Measurements from ENCODE around the gene ASTN2.

The ASTN2 gene

DNA sequence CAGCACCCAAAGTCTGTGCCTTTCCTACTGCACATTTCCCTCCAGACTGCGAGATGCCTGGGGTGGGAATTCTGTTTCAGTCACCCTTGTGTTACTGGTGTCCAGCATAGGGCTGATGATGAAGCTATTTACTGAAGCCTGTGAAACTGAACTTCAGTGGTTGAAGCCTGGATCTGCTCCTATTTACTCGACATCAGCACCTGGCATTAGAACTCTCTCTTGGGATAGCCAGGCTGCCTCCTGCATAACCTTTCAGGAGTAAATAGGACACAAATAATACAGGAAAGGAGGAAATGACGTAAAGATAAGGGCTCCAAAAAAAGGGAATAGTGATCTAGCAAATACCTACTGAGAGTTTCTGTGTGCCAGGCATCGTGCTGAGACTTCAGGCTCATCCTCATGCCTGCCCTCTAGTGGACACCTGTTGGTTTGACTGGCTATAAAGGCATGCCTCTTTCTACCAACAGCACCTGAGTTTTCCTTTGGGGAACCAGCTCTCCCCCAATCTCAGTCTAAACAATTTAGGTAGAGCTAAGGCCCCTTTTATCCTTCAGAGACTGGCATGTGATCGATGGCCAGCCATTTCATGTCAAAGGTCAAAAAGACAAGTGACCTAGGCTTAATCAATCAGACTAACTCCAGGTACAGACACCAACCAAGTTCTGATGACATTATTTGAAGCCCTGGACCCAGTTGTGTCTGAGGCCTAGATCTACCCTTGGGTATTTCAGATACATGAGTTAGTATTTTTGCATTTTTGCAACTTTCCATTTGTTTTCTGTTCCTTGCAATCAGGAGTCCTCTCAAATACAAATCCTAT, 919.8 kb downstream of the ASTN2 start:
- peak; percentile 2 to 40 for DNase-seq

DNA sequence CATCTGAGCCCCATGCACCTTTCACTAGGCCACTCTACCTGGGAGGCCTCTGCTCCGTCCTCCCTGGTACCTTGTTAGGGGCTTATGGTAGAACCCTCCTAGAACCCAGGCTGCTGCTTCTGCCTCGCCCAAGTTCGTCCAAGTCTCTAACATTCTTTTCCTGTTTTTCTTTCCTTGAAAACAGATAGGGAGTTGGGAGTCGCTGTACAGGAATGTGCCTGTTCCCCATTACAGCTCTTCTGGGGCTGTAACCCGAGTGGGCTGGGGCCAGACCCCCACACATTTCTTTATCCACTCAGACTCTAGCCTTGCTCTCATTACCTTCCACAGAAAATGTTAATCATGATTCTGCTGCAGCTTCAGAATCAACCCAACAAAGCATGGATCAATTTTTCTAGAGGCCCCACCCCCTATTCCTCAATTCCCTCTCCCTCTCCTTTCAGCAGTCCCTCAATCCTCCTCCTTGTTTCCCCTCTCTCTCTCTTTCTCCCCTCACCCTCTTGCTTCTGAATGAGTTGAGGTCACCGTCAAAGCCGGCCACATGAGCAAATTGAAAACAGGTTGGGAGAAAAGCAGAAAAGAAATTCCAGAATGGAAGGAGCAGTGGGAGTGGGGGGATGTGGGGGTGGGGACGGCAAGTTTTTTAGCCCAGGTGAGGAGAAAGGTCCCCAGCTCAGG, 921.5 kb downstream of the ASTN2 start:
- no peak for DNase-seq

DNA sequence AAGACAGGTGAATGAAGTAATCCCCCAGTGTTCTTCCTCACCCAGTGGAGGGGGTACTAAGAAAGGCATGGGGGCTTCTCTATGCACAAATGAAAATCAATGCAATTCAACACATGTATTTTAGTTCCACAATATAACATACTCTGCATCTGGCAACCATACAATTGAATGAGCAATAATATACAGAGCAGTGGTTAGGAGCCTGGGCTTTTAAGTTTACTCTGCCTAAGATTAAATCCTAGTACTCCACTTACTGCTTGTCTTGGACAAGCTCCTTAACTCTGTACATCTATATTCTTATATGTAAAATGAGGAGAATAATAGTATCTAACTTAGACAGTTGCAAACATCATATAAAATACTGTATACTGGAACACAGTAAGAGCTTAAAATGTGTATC, 923.2 kb downstream of the ASTN2 start:
- no peak for DNase-seq

DNA sequence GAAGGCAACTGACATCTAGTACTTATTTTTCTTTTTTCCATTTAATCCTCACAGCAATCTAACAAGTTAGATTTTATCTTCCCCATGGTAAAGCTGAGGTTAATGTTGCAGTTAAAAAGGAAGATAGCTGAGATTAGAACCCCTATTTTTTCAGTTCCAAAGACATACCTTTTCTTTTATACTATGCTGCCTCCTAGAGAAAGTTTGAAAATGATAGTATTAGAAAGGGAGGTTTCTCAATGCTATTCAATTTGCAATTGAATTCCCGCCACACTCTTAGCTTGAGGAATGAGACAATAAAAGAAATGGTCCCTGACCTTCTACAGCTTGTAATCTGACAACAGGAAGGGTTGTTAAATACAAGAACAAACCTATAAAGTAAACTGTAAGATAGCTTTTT, 923.6 kb downstream of the ASTN2 start:
- DNase-seq = no peak

DNA sequence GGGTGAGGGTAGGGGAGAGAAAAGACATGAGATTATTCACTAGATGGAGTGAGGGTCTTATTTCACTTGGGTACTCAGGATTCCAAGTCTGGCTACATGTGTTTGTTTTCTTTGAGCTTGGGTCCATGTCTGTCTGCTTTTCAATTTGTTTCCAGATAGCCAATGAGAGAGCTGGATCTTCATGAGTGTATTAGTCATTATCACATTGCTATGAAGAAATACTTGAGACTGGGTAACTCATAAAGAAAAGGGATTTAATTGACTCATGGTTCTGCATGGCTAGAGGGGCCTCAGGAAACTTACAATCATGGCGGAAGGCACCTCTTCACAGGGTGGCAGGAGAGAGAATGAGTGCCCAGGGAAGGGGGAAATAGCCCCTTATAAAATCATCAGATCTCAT, 924.5 kb downstream of the ASTN2 start:
- DNase-seq = peak in 1 of 2 donors; percentile 4

DNA sequence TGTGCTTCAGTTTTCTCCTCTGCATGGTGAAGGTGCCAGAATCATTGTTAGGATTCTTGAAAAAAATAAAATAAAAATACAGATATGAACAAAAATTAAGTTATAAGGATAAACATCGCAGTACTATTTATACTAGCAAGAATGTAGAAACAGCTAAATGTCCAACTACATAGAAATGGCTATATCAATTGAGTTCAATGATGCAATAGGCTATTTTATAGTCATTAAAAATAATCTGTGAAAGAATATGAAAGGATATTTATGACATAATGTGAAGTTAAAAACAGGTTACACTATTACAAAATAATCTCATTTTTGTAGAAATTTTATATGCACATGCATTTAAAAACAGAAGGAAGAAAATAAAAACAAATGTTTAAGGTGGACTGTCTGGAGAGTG, 926.5 kb downstream of the ASTN2 start:
- DNase-seq = no peak

DNA sequence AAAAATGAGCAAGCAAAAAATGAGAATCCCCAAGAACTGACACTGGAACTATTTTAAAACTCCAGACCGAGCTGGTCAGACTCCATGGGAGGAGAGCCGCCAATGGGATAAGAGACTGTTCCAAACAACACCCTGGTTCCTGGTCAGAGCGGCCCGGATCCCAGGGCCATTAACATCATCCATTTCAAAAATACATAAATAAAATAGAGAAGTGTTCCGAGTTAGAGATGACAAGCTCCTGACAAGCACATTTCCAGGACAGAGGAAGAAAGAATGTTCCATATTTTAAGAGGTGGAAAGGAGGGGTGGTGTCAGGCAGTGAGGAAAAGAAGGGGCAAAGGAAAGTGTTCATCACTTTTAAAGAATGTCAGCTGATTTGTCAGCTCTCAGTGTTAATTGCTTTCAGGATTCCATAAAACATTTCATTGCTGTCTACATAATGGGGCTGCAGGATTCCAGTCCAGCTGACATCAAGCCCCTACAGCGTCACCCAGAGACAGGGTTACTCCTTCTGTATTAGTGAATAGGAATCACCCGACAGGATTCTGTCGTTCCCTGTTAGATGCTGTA, 930.3 kb downstream of the ASTN2 start:
- DNase-seq = no peak

DNA sequence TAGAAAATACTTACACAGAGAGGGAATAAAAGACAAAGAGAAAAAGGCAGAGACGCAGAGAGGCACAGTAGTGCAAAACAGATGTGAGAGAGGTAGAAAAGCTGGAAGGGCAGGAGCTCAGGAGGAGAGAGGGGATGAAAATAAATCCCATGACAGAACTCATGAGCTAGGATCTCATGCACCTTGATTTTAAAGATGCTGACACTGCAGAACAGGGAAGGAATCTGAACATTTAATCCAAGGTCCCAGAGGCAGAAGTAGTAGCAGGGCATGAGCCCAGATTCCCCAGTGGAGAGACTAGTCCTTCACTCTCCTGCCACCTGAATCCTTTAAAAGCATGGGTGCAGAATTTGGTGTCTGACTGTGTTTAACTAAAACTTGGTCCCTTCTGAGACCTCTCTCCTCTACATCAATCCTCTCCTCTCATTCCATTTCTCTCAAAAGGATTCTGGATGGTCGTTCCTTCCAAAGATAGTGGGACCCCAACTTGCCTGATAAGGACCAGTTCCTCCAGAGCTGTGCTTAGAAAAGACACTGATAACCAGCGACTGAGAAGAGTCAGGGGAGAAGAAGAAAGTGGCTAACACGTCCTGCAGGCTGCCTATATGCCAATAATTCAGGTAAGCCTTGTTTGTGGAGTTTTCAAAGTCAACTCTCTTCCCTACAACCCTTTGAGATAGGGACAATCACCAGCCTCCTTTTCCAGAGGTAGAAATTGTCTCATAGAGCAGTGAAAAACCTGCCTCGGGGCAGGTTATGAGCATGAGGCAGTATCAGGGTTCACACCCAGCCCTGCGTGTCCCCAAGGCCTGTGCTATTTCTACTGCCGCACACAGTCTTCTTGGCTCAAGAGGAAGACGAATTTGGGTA, 931.0 kb downstream of the ASTN2 start:
- no peak for DNase-seq

DNA sequence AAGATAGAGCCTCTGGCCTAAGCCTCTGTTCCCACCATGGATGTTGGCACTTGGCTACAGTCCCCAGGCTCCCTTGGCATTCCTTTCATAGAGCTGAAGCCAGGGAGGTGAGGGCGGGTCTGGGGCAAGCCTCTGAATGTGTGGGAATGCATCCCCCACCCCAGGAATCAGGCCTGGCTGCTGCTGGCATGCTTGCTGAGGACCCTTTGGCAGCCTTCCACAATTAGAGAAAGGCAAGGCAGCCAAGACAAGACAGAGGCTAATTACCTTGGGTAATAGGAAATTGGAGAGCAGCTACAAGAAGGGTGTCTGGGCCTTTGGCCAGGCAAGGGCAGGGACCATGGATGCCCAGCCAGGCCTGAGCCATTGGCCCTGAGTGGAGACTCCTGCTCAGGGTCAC, 932.1 kb downstream of the ASTN2 start:
- DNase-seq = no peak

DNA sequence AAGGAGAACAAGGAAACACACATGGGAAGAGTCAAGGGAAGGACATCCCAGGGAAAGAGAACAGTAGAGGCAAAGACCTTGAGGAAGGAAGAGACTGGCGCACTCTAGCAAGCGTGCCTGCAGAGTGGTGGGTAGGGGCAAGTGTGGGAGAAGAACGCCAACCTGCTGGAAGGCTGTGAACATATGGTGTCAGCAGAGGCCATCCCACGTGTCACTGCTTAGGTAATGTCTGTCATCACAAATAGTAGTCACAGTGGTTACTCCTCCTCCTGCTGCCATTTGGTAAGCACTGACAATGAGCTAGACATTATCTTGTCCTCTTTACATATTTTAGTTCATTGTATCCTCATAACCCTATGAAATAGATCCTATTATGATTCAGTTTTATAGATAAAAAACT, 934.2 kb downstream of the ASTN2 start:
- DNase-seq = no peak

DNA sequence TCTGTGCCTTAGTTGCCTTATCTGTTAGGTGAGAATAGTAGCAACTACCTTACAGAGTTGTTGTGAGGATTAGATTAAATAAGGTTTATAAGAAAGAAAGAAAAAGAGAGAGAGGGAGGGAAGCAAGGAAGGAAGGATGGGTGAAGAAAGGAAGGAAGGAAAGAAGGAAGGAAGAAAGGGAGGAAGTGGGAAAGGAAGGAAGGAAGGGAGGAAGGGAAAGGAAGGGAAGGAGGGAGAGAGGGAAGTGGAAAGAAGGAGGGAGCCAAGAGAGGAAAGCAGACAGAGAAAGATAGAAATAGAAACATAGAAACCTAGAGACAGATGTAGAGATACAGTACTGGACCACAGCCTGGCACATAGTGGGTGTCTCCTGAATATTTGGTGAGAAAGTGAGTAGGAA, 934.9 kb downstream of the ASTN2 start:
- no peak for DNase-seq

DNA sequence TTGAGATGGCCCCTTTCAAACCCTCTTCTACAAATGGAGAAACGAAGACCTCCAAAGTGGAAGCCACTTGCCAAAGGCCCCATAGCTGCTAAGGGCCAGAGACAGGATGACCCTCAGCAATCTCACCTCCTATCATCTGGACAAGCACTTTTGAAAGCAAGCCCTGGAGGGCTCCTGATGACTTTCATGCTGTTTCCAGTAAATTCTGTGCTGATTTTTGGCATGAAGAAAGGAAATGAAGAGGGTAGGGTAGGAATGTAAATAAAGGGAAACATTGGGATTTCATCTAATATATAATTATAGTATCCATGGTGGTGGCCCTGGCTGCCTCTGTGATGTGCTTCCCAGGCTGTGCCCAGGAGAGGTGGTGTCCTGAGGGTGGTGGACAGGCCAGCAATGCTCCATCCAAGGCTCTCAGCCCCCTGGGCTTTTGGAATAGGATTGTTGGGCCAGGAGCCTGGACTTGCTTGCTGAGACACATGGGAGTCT, 935.8 kb downstream of the ASTN2 start:
- DNase-seq = no peak

DNA sequence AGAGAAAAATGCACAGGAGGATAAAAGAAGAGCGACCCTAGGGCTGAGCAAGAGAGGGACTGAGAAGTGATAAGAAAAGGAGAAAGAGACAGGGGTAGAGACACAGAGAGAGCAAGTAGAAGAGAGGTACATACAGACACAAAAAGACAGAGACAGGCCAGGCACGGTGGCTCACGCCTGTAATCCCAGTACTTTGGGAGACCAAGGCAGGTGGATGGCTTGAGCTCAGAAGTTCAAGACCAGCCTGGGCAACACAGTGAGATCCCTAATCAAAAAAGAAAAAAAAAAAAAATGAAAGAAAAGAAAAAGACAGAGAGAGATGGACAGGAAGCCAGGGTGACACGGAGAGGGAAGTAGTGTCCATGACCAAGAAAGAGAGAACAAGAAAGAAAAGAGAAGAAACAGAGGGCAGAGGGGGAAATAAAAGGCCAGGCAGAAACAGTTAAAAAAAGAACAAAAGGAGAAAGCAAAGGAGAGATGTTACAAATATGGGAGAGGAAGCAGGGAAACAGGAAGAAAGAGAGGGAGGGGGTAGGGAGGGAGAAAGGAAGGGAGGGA, 937.2 kb downstream of the ASTN2 start:
- no peak for DNase-seq

DNA sequence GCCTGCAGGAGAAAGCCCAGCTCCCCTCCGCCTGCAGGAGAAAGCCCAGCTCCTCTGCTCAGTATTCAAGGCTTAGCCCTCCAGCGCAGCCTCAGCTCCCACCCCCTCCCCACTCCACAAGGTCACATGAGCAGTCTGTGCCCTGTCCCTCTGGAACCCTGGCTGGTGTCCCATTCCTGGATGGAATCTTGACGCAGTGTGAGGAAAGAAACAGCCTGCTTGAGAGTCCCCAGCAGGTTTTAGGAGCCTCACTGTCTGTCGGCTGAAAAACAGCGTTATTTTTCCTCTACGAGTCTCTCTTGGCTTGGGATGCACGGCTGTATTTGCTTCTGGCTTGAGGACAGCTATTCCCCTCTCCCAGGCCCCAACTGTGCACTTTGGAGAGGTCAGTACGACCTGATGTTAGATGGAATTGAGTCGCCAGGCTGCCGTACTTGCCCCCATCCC, 937.9 kb downstream of the ASTN2 start:
- no peak for DNase-seq

DNA sequence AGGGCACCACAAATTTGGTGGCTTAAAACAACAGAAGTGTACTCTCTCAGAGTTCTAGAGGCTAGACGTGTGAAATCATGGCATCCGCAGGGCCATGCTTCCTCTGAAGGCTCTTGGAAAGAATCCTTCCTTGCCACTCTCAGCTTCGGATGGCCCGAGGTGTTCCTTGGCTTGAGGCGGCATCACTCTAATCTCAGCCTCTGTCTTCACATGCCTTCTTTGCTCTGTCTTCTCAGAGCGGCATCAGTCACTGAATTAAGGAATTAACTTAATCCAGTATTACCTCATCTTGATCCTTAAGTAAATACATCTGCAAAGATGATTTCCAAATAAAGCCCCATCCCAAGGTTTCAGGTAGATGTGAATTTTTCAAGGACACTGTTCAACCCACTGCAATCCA, 938.9 kb downstream of the ASTN2 start:
- DNase-seq = no peak

DNA sequence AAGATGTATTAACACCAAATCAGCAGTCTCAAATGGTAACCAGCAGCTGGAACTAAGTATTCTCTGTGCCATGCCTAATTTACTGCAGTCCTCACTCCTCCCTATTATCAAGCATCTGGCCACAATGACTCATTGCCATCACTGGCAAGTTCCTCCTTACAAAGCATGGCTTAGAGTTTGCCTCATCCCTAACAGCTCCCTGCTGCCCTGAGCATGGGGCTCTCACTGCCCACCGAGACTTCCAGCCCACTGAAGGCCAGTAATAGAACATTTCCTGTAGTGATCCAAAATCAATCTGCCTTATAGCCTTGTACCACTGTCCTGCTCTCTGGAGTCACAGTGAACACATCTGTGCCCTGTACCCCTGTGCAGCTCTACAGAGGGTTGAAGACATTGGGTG, 939.7 kb downstream of the ASTN2 start:
- no peak for DNase-seq

DNA sequence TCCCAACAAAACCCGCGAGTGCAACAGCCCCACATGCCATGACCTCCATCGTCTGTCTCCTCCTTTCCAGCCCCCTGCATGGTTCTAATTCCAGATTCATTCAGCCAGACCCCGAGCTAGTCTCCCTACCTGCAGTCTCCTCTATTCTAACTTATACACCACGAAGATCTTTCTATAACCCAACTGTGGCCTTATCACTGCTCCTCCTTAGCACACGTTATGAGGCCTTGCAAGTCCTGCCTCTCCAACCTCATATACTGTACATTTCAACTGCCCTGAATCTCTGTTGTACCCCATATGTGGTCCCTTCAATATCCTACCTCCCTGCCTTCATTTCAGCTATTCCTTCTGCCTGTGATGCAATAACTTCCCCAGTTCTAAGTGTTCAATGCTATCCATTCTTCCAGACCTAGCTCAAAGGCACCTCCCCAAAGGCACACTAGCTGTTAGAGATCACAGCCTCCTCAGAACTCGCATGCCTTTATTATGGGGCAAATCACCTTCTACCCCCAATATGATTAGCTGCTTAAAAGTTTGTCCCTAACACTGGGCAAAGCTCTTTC, 942.8 kb downstream of the ASTN2 start:
- DNase-seq = no peak

DNA sequence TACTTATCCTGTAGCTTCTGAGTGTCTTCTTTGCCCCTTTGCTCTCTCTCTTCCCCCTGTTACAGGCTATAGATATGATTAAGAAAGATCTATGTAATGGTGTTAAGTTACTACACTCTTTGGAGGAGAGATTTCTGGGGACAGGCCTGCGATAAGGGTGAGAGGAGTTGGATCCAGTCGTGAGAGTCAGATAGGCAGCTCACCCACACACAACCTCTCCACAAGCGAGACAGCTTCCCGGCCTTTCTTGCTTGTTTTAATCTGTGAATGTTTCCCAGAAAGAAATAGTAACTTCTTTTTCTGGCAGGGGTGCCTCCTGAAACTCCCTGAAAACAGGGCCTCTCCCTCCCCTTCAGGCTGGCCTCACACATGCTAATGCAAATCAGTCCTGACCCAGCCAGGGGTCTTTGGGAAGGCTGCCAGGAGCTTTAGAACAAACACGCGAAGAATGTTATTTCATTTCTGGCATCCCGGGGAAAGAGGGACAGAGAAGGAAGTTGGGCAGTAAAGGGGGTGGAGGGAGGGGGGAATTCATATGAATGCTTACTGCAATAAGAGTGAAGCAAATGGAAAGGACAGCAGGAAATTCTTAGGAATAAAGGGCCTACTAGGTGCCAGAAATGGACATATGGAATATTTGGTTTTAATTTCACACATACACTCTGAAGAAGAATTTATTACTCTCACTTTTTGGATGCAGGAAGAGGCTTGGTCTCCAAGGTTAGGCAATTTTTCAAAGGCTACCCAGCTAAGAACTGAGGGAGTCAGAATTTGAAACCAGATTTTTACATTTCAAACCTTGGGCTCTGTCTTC, 943.6 kb downstream of the ASTN2 start:
- DNase-seq = no peak

DNA sequence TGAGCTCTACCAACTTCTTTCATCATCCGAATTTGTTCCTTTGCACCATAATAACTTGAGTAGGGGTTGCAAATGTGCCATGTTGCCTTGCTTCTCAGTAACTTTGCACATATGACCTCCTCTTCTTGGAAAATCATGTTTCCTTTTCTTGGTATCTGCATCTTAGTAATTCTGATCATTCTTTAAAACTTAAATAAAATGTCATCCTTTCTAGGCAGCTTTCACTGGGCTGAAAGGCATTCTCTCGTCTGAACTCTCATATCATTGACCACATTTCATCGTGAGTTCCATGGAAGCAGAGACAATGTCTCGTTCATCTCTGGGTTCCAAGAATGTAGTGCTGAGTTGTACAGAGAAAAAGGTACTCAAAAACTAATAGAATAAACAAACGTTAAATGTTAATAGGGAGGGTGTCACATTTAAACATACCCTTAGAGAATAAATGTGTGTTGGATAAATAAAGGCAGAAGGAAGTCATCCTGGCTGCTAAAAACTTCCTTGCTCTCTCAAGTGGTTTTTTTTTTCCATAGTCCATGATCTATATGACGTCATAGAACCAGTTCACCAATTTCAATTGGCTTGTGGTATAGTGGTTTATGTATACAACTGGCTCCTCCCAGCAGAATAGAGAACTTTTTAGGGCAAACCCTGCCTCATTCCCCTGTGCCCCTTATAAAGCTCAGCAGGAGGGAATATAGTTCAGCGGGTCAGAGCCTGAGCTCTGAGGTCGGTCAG, 945.9 kb downstream of the ASTN2 start:
- no peak for DNase-seq

DNA sequence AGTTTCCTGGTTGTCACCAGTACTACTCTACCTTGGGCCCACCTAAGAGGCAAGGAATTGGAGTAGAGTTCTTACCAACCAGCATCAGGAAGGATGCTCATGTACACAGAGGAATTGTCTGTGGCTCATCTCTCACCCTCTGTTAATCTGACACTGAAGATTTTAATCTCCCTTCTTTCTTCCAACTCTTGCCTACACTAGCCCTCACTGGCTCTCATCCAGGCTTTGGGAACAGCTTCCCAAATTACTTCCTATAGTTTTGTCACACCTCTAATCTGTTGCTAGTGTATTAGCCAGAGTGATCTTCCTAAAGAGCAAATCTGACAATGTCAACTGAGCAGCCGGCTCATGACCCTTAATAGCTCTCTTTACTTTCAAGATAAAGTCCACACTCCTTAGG, 946.5 kb downstream of the ASTN2 start:
- no peak for DNase-seq
